ENCODE results near the gene ATXN7L3B. TPM values are rescaled to one million over a fixed set of nuclear protein-coding genes. Genes with fewer than 3 reads are reported as not detected.

The ATXN7L3B gene
- total RNA-seq, 4 donors from 2014 or later: 27.5 to 35.6 (median 31.1) TPM

- Histone ChIP-seq H3K27me3 (no peaks in the 10 kb centered on the region), H3K4me3 (no peak overlapping the region), H3K9me3 (no peaks in the 10 kb centered on the region), H3K4me1 (no peaks in the 10 kb centered on the region), H3K27ac (no peak overlapping the region), H3K36me3 (no peaks in the 10 kb centered on the region)
- DNase-seq (ENCODE audit: low spot score in 2 of 2): no peak
- TF ChIP-seq POLR2AphosphoS5 (IDR thresholded peaks at IDR 0.05) (no peak), POLR2A (IDR thresholded peaks at IDR 0.05) (no peak), EP300 (IDR thresholded peaks at IDR 0.05) (no peak), CTCF (IDR thresholded peaks at IDR 0.05) (no peak)
Observed at GRCh38 chr12:74509886-74510285, 27.7 kb upstream of the ATXN7L3B start.

GRCh38 chr12:74514098-74514872, 23.4 kb upstream of the ATXN7L3B start:
- TF ChIP-seq EP300 (IDR thresholded peaks at IDR 0.05) (no peak), POLR2AphosphoS5 (IDR thresholded peaks at IDR 0.05) (no peak), CTCF (IDR thresholded peaks at IDR 0.05) (no peak), POLR2A (IDR thresholded peaks at IDR 0.05) (no peak)
- H3K36me3 ChIP-seq: no peaks in the 10 kb centered on the region
- no peaks in the 10 kb centered on the region for H3K27me3 ChIP-seq
- no peak overlapping the region for H3K4me3 ChIP-seq
- H3K27ac ChIP-seq: no peak overlapping the region
- DNase-seq (ENCODE audit: low spot score in 2 of 2): no peak
- no peaks in the 10 kb centered on the region for H3K4me1 ChIP-seq
- WGBS: 90% methylated on average over 14 of the region's 15 CpGs
- no peaks in the 10 kb centered on the region for H3K9me3 ChIP-seq

- no peak for DNase-seq (ENCODE audit: low spot score in 2 of 2)
- Histone ChIP-seq H3K4me1 (no peaks in the 10 kb centered on the region), H3K36me3 (no peaks in the 10 kb centered on the region), H3K4me3 (no peak overlapping the region), H3K27ac (no peak overlapping the region), H3K27me3 (no peaks in the 10 kb centered on the region), H3K9me3 (no peaks in the 10 kb centered on the region)
- TF ChIP-seq EP300 (IDR thresholded peaks at IDR 0.05) (no peak), POLR2A (IDR thresholded peaks at IDR 0.05) (no peak), POLR2AphosphoS5 (IDR thresholded peaks at IDR 0.05) (no peak), CTCF (IDR thresholded peaks at IDR 0.05) (no peak)
- WGBS: 36% methylated on average over 2 of the region's 2 CpGs
Observed at GRCh38 chr12:74515849-74516248, 21.8 kb upstream of the ATXN7L3B start.

- 87% methylated on average over 2 of the region's 2 CpGs for WGBS
- peaks cover 3% of the 10 kb centered on the region for H3K27me3 ChIP-seq
Observed at GRCh38 chr12:74526535-74526934, 11.1 kb upstream of the ATXN7L3B start.

More at GRCh38 chr12:74526535-74526934, 11.1 kb upstream of the ATXN7L3B start:
- H3K27ac ChIP-seq: no peak overlapping the region
- H3K9me3 ChIP-seq: no peaks in the 10 kb centered on the region
- no peaks in the 10 kb centered on the region for H3K36me3 ChIP-seq
- H3K4me3 ChIP-seq: no peak overlapping the region
- no peaks in the 10 kb centered on the region for H3K4me1 ChIP-seq
- no peak for DNase-seq (ENCODE audit: low spot score in 2 of 2)
- TF ChIP-seq CTCF (IDR thresholded peaks at IDR 0.05) (no peak), POLR2A (IDR thresholded peaks at IDR 0.05) (no peak), POLR2AphosphoS5 (IDR thresholded peaks at IDR 0.05) (no peak), EP300 (IDR thresholded peaks at IDR 0.05) (no peak)
